Measurements from ENCODE around the gene RASL11B.
"Not testable (repeated sequence)": the region's sequence is repeated elsewhere in the genome, so short reads cannot be mapped to it uniquely, and the experiment has no call there.

Gene RASL11B, protein sequence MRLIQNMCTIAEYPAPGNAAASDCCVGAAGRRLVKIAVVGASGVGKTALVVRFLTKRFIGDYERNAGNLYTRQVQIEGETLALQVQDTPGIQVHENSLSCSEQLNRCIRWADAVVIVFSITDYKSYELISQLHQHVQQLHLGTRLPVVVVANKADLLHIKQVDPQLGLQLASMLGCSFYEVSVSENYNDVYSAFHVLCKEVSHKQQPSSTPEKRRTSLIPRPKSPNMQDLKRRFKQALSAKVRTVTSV

DNA sequence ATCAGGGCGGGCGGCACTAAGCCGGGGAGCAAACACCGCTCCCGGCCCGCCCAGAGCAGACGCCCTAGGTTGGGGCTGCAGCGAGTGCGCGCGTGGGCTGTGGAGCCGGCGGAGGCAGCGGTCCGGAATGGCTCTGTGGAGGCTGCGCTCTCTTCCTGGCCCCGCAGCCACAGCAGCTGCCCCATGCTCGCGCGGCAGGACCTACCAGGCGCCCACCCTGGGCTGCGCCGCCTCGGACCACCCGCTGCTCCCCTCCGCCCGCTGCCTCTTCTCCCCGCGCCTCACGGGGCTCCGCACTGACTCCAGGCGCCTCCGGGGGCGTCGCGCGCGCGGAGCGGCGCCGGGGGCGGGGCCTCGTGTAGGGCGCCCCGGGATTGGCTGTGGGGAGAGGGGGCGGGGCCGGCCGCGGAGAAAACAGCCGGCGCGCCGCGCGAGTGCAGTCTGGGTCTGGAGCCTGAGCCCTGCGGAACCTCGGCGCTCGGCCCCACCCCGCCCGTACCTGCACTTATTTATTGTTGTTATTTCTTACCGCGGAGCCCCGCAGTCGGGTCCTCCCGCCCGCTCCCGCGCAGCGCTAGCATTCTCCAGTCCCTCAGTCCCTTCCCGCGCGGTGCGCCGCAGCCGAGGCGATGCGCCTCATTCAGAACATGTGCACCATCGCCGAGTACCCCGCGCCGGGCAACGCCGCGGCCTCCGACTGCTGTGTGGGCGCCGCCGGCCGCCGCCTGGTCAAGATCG is at the start of gene RASL11B:
Gene RASL11B, plus strand, starts transcription at position 439 of the 738 bp plus-strand sequence. Its CDS starts 191 bp downstream, at position 630.
- no peak for FAIRE-seq
- TF ChIP-seq POLR2A (IDR thresholded peaks at IDR 0.05; ENCODE audit: low read depth, low read length), result peak; percentile 71
- DNase-seq (ENCODE audit: insufficient read length, low spot score), result peak; percentile 47

DNA sequence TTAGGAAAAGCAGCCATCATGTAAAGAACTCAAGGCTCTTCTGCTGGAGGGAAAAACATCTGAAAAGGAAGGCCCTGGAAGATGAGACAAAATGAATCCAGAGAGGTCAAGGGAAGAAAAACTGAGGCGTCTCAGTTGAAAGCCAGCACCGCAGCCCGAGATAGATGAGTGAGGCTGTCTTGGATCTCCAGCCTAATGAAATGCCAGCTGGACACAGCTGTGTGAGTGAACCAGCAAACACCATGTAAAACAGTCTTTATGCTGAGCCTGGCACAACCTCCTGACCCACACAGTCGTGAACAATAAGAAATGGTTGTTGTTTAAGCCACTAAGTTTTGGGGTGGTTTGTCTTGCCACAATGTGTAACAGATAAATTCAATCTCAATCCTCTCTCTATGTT is 48.6 kb upstream of the RASL11B start:
- no peak for TF ChIP-seq POLR2A (IDR thresholded peaks at IDR 0.05; ENCODE audit: low read depth, low read length)
- no peak for DNase-seq (ENCODE audit: insufficient read length, low spot score)
- no peak for FAIRE-seq

DNA sequence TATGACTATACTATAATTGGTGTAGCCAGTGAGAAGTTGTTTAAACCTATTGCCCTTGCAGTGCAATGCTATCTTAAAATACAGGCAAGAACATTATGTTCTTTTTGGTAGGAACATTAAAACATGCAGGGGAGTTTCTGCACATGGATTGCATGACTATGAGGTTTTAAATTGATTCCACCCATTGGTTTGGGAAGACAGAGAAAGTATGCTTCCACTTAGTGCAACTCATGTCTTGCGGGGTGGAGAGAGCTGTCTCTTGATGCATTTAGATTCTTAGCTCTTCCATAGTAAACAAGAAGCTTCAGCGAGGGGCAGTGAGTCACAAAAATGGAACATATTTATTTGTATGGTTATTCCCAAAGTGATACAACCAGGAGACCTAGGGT is 39.5 kb upstream of the RASL11B start:
- DNase-seq (ENCODE audit: insufficient read length, low spot score) (no peak), FAIRE-seq (no peak)
- TF ChIP-seq POLR2A (IDR thresholded peaks at IDR 0.05; ENCODE audit: low read depth, low read length), result no peak

DNA sequence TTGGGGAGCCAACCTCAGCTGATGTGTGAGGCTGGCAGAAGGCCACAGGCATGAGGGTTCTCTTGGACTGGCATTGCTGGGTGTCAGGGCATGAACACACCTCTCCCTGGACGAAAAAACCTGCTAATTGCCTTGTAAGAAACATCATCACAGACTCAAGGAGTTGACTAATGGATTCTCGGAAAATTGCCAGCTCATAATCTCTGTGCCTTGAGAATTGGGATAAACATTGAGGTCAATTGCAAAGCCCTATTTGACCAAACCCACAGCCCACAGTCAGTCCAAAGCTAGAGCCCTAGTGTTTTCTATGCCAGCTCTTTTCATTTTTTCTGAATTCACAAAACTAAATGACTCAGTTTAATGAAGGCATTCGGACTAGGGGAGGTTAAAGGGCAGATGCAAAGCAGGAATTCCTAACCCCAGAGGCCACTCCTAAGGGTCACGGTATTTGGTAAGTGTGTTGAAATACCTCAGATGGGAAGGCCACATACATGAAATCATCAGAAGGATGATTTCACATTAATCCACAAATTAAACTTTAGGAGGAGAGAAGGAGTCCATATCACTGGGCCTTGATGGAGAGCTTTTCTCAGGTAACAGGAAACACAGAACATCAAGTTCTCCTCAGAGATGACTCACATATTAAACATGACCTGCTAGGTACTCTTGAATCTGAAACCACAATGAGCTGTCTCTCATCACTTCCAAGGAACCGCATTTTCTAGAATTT is 39.0 kb upstream of the RASL11B start:
- DNase-seq (ENCODE audit: insufficient read length, low spot score) (no peak), FAIRE-seq (no peak)
- no peak for TF ChIP-seq POLR2A (IDR thresholded peaks at IDR 0.05; ENCODE audit: low read depth, low read length)

DNA sequence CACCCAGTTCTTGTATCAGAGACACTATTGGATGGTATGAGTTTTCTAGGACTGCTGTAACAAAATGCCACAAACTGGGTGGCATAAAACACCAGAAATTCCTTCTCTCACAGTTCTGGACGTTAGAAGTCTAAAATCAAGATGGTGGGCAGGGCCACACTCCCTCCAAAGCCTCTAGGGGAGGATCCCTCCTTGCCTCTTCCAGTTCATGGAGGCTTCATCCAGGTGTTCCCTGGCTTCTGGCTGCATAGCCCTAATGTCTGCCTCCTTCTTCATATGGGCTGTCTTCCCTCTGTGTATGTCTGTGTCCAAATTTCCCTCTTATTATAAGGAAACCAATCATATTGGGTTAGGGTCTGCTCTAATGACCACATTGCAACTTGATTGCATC is 38.4 kb upstream of the RASL11B start:
- FAIRE-seq (no peak), DNase-seq (ENCODE audit: insufficient read length, low spot score) (no peak)
- TF ChIP-seq POLR2A (IDR thresholded peaks at IDR 0.05; ENCODE audit: low read depth, low read length), result no peak

DNA sequence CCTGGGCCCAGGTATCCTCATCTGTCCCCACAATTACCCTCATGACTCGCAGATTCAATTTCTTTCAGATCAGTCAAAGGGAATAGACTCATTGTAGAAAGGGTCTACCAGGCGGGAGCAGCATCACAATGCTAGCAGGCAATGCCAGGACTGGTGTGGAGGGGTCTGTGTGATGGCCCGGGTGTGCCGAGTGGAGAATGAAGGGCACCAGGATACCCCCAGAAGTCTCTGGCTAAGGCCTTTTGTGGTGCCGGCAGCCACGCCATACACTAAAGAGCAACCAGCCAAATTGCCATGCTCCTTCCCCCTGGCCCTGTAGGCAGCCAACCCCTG is 37.9 kb upstream of the RASL11B start:
- TF ChIP-seq POLR2A (IDR thresholded peaks at IDR 0.05; ENCODE audit: low read depth, low read length), result no peak
- no peak for DNase-seq (ENCODE audit: insufficient read length, low spot score)
- no peak for FAIRE-seq

DNA sequence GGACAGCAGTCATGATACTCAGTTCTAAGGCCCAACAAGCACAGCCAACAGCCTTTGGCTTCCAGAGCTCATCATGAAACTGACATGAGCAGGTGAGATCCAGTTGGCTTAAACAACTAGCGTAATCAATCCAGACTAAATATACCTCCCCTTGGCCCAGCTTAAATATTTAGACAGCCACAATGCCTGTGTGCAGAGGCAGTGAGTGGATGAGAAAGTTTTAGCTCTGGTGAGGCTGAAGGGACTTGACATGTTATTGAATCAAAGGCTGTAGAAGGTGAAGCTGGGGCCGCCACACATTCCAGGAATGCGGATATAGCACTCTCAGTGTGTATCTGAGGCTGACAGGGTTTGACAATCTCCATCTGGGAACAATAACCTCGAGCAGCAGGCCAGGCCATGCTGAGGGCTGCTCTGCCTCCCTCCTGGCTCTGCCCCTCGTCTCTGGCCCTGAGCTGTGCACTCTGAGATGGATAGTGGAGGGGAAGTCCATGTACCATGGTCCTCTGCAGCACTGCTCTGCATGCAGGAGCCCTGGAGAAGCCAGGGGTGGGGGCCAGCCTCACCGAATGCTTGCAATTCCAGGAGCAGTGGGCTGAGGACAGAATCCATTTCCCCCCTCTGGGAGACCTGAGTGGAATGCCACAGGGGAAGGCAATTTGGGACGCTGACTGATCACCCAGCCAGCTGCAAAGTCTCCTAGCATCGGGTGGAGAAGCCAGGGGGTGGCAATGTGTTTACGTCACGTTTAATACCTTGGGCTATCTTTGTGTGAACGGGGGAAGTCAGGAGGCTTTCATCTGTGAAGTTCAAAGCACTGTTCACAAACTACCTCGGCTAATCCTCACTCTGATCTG is 37.3 kb upstream of the RASL11B start:
- no peak for TF ChIP-seq POLR2A (IDR thresholded peaks at IDR 0.05; ENCODE audit: low read depth, low read length)
- no peak for DNase-seq (ENCODE audit: insufficient read length, low spot score)
- no peak for FAIRE-seq

DNA sequence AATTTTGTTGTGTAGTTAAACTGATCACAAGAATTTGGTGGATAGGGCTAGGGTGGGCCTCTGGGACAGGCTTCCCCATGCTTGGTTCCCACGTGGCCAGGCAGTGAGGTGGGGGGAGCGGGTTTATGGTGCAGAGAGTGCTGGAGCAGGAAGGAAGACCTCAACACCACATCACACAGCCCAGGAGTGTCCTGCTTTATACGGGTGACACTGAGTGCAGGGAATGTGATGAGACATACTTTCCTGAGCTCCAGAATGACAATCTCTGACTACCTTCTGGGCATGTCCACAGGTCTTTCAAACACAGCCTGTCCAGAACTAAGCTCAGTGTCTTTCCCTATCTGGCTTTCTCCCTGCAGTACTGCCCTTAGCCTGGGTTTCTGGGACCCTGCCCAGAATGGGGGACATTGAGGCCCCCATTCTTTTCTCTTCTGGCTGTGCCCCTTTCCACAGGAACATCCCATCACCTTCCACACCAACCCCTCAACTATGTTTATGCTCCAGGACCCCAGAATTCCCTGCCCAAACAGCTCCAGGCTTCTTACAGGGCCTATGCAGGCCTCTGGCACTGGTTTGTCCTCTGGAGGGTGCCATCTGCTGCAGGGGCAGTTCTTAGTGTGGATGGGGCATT is 36.5 kb upstream of the RASL11B start:
- no peak for FAIRE-seq
- no peak for DNase-seq (ENCODE audit: insufficient read length, low spot score)
- TF ChIP-seq POLR2A (IDR thresholded peaks at IDR 0.05; ENCODE audit: low read depth, low read length), result no peak

DNA sequence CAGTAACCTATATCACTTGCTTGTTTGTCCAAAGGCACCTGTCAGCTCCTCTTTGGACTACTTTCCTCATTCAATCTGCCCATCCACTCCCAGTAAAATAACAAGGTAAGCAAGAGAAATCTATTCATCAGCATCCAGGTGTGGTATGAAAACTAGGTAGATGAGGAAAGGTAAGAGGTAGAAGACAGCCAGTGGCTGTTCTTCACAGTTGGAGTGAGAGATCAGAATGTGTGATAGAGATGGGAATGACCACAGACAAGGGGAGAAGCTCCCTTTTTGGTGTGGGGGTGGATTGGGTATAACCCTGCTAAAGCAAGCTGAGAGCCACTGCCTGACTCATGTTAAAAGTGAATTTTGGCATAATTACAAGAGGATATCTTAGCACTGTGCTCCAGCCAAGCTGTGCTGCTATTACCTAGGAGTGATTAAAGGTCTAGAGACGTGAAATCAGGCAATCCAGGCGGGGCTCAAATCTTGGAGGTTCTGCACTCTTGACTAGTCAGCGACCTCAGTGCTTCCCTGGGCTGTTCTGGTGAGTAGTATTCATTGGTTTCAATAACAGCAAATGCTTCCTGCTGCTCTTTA is 28.1 kb upstream of the RASL11B start:
- no peak for DNase-seq (ENCODE audit: insufficient read length, low spot score)
- no peak for TF ChIP-seq POLR2A (IDR thresholded peaks at IDR 0.05; ENCODE audit: low read depth, low read length)
- FAIRE-seq, result no peak

DNA sequence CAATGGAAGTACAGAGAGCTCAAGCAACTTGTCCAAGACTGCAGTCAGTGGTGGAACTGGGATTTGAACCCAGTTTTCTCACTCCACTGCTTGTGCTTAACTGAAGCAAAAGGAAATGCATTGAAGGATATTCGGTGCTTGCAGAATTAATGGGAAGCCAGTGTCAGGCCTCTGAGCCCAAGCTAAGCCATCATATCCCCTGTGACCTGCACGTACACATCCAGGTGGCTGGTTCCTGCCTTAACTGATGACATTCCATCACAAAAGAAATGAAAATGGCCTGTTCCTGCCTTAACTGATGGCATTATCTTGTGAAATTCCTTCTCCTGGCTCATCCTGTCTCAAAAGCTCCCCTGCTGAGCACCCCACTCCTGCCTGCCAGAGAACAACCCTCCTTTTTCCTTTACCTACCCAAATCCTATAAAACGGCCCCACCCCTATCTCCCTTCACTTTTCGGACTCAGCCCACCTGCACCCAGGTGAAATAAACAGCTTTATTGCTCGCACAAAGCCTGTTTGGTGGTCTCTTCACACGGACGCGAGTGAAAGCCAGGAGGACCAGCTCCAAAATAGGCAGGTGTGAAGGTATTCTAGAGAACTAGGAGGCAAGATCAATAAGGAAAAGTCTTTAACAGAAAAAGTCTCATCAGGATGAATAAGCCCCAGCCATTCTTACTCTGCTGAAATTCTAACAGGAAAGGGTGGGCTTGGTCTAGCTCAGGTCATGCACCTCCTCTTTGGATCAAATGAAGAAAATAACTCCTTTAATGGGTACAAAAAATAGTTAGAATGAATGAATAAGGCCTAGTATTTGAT is 27.3 kb upstream of the RASL11B start:
- not testable (repeated sequence) for DNase-seq (ENCODE audit: insufficient read length, low spot score); FAIRE-seq

DNA sequence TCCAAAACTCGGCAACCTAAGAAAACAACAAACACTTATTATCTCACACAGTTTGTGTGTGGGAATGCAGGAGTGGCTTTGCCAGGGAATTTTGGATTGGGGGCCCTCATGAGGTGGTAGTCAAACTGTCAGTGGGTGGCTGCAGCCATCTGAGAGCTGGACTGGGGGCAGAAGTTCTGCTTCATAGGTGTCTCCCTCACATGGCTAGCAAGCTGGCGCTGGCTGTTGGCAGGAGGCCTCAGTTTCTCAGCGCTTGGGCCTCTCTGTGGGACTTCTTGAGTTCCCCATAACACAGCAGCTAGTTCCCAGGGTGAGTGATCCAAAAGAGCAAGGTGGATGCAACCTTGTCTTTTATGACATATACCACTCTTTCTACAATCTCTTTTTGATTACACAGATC is 26.0 kb upstream of the RASL11B start:
- no peak for FAIRE-seq
- no peak for TF ChIP-seq POLR2A (IDR thresholded peaks at IDR 0.05; ENCODE audit: low read depth, low read length)
- DNase-seq (ENCODE audit: insufficient read length, low spot score), result no peak

DNA sequence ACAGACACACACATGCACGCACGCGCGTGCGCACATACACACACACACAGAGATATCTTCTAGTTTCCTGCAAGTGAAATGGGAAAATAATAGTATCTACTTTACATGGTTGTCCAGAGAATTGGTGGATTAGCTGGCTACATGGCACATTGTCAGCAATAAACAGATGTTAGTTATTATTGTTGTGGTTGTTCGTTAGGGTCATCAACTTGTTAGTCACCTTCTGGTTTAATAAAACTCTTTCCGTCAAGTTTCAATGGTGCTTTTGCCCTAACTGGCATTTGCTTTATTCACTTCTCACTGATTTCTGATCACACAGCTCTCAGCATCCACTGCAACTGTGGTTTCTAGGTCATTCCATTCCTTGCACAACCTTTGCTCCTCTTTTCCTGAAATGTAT is 25.4 kb upstream of the RASL11B start:
- no peak for TF ChIP-seq POLR2A (IDR thresholded peaks at IDR 0.05; ENCODE audit: low read depth, low read length)
- DNase-seq (ENCODE audit: insufficient read length, low spot score), result no peak
- no peak for FAIRE-seq

Measured in H54 (cell line).